Skeletal muscle tissue (tissue), 4 donors: ENCODE results near the gene TEX11. TPM values are rescaled to one million over a fixed set of nuclear protein-coding genes. Genes with fewer than 3 reads are reported as not detected.
"Not testable (repeated sequence)": the region's sequence is repeated elsewhere in the genome, so short reads cannot be mapped to it uniquely, and the experiment has no call there.

Source experiments
- H3K27ac ChIP-seq: one replicate; pipeline ENCODE4 v1.7.0; 2013; ENCODE audit warnings: mild to moderate bottlenecking, low read depth, low read length, inconsistent platforms
- H3K27me3 ChIP-seq, 3 donors: one replicate each; pipeline ENCODE4 v1.7.0; 2013; ENCODE audit warnings: low read length in 3 of 3; ENCODE audit not compliant: control insufficient read depth in 3 of 3, insufficient read depth in 3 of 3
- H3K36me3 ChIP-seq, 3 donors: one replicate each; pipeline ENCODE4 v1.7.0; 2013; ENCODE audit warnings: low read length in 3 of 3; ENCODE audit not compliant: control insufficient read depth in 3 of 3, insufficient read depth in 3 of 3
- H3K4me1 ChIP-seq, 3 donors: one replicate each; pipeline ENCODE4 v1.7.0; 2013; ENCODE audit warnings: low read length in 3 of 3, mild to moderate bottlenecking in 3 of 3; ENCODE audit not compliant: control insufficient read depth in 3 of 3, insufficient read depth in 3 of 3
- H3K4me3 ChIP-seq, 3 donors: one replicate each; pipeline ENCODE4 v1.7.0; 2013; ENCODE audit warnings: low read length in 3 of 3
- H3K9ac ChIP-seq, 3 donors: one replicate each; pipeline ENCODE4 v1.7.0; 2013; ENCODE audit warnings: low read length in 3 of 3, mild to moderate bottlenecking in 3 of 3, moderate library complexity in 2 of 3, low read depth in 1 of 3
- H3K9me3 ChIP-seq, 3 donors: one replicate each; pipeline ENCODE4 v1.7.0; 2013; ENCODE audit warnings: low read length in 3 of 3; ENCODE audit not compliant: control insufficient read depth in 3 of 3
- total RNA-seq: library from RNA; depleted of rRNA; stranded (reverse); fragments of >200 nt; gene quantifications from one replicate; pipeline ENCODE4 v1.2.3, GENCODE V29; 2014
- donor health status: Osteomylitis.

The TEX11 gene
- total RNA-seq, 1 donor from 2014 or later: not detected

DNA sequence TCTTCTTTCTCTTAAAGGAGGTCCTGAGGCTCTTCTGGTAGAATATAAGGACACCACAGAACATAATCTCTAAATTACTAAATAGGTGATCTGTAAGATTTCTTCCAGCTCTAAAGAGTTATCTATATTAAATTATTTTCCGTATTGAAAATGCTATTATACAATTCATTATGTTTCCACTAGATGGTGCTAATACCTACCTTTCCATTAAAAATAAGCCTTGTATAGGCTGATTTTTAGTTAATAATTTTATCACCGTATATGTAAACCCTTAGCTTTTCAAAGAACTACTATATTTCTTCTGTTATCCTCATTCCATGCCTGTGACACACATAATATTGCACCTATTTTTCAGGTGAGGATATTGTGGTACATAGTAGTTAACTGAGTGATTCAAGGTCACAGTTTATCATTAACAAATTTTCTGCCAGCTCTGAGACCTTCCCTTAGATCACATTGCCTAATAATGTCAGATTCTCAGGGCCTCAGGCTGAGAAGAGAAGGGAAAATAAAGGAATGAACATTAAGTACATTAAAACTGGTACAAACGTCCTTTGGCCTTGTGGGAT lies 138.8 kb downstream of the TEX11 start:
- H3K27me3 ChIP-seq: no peaks in the 10 kb centered on the region
- H3K9ac ChIP-seq: no peak overlapping the region
- no peaks in the 10 kb centered on the region for H3K9me3 ChIP-seq
- H3K4me1 ChIP-seq: no peaks in the 10 kb centered on the region
- H3K27ac ChIP-seq: no peak overlapping the region
- no peak overlapping the region for H3K4me3 ChIP-seq
- no peaks in the 10 kb centered on the region for H3K36me3 ChIP-seq

DNA sequence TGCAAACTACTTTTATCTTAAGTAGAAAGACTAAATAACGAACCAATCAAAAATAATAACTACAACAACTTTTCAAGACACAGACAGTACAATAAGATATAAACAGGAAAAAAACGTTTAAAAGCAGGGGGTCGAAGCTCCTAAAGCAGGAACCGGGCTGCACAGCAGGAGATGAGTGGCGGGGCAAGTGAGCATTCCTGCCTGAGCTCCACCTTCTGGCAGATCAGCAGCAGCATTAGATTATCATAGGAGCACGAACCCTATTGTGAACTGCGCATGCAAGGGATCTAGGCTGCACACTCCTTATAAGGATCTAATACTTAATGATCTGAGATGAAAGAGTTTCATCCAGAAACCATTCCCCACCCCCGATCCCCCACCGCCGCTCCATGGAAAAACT lies 146.2 kb downstream of the TEX11 start:
- Histone ChIP-seq H3K36me3 (no peaks in the 10 kb centered on the region), H3K27ac (no peak overlapping the region), H3K9me3 (no peaks in the 10 kb centered on the region), H3K4me1 (no peaks in the 10 kb centered on the region), H3K4me3 (no peak overlapping the region), H3K27me3 (no peaks in the 10 kb centered on the region), H3K9ac (no peak overlapping the region)

DNA sequence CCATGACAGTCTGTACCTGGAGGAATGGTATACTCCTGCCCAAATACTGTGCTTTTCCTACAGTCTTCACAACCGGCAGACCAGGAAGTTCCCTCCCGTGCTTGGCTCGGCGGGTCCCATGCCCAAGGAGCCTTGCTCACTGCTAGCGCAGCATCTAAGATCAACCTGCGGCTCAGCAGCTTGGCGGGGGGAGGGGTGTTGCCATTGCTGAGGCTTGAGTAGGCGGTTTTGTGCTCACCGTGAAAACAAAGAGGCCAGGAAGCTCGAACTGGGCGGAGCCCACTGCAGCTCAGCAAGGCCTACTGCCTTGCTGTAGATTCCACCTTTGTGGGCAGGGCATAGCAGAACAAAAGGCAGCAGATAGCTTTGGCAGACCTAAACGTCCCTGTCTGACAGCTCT lies 152.7 kb downstream of the TEX11 start:
- Histone ChIP-seq H3K4me3 (no peak overlapping the region), H3K36me3 (no peaks in the 10 kb centered on the region), H3K4me1 (no peaks in the 10 kb centered on the region), H3K9me3 (no peaks in the 10 kb centered on the region), H3K9ac (no peak overlapping the region), H3K27ac (no peak overlapping the region), H3K27me3 (no peaks in the 10 kb centered on the region)

DNA sequence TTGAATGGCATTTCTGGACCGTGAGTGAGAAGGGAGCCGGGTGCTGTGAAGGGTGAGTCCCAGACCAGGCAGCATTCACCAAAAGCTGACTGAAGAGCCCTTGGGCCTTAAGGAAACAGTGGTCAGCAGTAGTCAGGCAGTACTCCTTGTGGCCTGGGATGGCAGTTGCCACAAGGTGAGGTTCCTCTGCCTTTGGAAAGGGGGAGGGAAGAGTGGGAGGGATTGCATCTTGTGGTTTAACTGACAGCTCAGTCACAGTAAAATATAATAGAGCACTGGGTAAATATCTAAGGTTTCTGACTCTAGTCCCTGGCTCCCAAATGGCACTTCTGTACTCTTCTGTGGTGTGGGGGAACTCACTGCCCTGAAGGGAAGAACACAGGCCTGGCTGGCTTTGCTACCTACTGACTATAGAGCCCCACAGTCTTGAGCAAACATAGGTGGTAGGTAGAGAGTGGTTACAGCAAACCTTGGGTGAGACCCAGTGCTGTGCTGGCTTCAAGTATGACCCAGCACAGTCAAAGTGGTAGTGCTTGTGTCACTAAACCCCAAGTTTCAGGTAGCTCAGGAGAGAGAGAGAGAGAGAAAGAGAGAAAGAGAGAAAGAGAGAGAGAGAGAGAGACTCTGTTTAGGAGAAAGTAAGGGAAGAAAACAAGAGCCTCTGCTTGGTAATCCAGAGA lies 154.2 kb downstream of the TEX11 start:
- Histone ChIP-seq H3K4me3 (no peak overlapping the region), H3K36me3 (no peaks in the 10 kb centered on the region), H3K9me3 (no peaks in the 10 kb centered on the region), H3K27me3 (no peaks in the 10 kb centered on the region), H3K9ac (no peak overlapping the region), H3K4me1 (no peaks in the 10 kb centered on the region), H3K27ac (no peak overlapping the region)

DNA sequence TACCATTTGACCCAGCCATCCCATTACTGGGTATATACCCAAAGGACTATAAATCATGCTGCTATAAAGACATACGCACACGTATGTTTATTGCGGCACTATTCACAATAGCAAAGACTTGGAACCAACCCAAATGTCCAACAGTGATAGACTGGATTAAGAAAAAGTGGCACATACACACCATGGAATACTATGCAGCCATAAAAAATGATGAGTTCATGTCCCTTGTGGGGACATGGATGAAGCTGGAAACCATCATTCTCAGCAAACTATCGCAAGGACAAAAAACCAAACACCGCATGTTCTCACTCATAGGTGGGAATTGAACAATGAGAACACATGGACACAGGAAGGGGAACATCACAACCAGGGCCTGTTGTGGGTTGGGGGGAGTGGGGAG lies 174.7 kb downstream of the TEX11 start:
- H3K27ac ChIP-seq, H3K27me3 ChIP-seq, H3K36me3 ChIP-seq, H3K4me3 ChIP-seq, H3K4me1 ChIP-seq, H3K9ac ChIP-seq, H3K9me3 ChIP-seq: not testable (repeated sequence)

DNA sequence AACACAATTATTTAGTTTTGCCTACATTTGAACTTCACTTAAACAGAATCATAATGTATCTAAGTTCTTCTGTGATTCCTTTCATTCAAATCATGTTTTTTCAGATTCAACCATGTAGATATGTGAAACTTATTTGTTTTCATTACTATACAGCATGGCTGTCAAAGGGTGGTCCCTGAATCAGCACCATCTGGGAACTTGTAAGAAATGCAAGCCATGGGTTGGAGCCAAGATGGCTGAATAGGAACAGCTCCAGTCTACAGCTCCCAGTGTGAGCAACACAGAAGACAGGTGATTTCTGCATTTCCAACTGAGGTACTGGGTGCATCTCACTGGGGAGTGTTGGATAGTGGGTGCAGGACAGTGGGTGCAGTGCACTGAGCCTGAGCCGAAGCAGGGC lies 180.6 kb downstream of the TEX11 start:
- not testable (repeated sequence) for H3K4me3 ChIP-seq, H3K9ac ChIP-seq, H3K27ac ChIP-seq, H3K9me3 ChIP-seq, H3K27me3 ChIP-seq, H3K4me1 ChIP-seq, H3K36me3 ChIP-seq

- no peak overlapping the region for H3K4me3 ChIP-seq
- no peaks in the 10 kb centered on the region for H3K36me3 ChIP-seq
- no peaks in the 10 kb centered on the region for H3K4me1 ChIP-seq
- no peak overlapping the region for H3K27ac ChIP-seq
- no peaks in the 10 kb centered on the region for H3K9me3 ChIP-seq
- H3K27me3 ChIP-seq: no peaks in the 10 kb centered on the region
- H3K9ac ChIP-seq: no peak overlapping the region
Measured at GRCh38 chrX:70720721-70721120, 187.8 kb downstream of the TEX11 start.

DNA sequence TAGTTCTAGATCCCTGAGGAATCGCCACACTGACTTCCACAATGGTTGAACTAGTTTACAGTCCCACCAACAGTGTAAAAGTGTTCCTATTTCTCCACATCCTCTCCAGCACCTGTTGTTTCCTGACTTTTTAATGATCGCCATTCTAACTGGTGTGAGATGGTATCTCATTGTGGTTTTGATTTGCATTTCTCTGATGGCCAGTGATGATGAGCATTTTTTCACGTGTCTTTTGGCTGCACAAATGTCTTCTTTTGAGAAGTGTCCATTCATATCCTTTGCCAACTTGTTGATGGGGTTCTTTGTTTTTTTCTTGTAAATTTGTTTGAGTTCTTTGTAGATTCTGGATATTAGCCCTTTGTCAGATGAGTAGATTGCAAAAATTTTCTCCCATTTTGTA lies 197.2 kb downstream of the TEX11 start:
- not testable (repeated sequence) for H3K27me3 ChIP-seq, H3K4me3 ChIP-seq, H3K36me3 ChIP-seq, H3K9me3 ChIP-seq, H3K27ac ChIP-seq, H3K9ac ChIP-seq, H3K4me1 ChIP-seq

GRCh38 chrX:70694339-70695122 lies 214.0 kb downstream of the TEX11 start:
- Histone ChIP-seq H3K36me3 (no peaks in the 10 kb centered on the region), H3K9me3 (peaks cover 0 to 4% (median 0%) of the 10 kb centered on the region in 3 donors), H3K27ac (no peak overlapping the region), H3K9ac (no peak overlapping the region), H3K4me3 (no peak overlapping the region), H3K27me3 (no peaks in the 10 kb centered on the region), H3K4me1 (no peaks in the 10 kb centered on the region)

DNA sequence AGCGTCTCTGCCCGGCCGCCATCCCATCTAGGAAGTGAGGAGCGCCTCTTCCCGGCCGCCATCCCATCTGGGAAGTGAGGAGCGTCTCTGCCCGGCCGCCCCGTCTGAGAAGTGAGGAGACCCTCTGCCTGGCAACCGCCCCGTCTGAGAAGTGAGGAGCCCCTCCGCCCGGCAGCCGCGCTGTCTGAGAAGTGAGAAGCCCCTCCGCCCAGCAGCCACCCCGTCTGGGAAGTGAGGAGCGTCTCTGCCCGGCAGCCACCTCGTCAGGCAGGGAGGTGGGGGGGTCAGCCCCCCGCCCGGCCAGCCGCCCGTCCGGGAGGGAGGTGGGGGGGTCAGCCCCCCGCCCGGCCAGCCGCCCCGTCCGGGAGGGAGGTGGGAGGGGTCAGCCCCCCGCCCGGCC lies 229.1 kb downstream of the TEX11 start:
- not testable (repeated sequence) for H3K4me1 ChIP-seq, H3K9ac ChIP-seq, H3K27me3 ChIP-seq, H3K27ac ChIP-seq, H3K4me3 ChIP-seq, H3K9me3 ChIP-seq, H3K36me3 ChIP-seq
